ENCODE results near the gene GRK1.
"Not testable (repeated sequence)": the region's sequence is repeated elsewhere in the genome, so short reads cannot be mapped to it uniquely, and the experiment has no call there.

The GRK1 gene

DNA sequence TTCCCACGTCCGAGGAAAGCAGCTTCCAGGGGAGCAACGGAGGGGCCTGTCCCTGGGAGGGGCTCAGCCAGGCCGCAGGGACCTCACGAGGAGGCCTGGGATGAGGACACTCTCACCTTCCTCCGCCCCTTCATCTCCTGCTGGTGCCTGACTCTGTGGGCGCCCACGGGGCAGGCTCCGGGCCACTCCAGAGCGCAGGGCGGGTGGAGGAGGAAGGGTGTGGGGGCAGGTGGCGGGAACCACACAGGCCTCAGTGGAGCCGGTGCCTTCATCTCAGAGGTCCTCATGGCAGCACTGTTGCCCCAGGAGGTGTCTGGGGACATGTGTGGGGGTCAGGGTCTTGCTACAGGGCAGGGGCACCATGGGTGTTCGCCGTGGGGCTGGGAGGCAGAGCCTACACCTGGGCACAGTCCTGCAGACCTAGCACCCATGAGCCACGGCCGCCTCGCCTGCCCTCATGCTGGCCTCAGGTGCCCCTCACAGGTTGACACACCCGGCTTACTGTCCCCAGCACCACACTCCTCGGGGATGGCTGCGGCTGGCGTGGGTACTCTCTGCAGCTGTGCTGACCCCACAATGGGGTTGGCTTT lies 81.9 kb downstream of the GRK1 start:
- H3K9ac ChIP-seq (ENCODE audit: low read length): no peak overlapping the region
- H3K27me3 ChIP-seq (ENCODE audit: control insufficient read depth, insufficient read depth, low read length): peaks cover 3% of the 10 kb centered on the region; the same call in 1 of the 2 replicates
- no peaks in the 10 kb centered on the region for H3K4me1 ChIP-seq (ENCODE audit: control insufficient read depth, insufficient read depth, low read length)
- no peak overlapping the region for H3K4me3 ChIP-seq (ENCODE audit: low read depth, low read length)
- peaks cover 8% of the 10 kb centered on the region; the same call in 1 of the 2 replicates for H3K9me3 ChIP-seq (ENCODE audit: control insufficient read depth, insufficient read depth, low read depth, low read length)
- no peak overlapping the region for H3K27ac ChIP-seq (ENCODE audit: low read depth, low read length)
- H3K36me3 ChIP-seq (ENCODE audit: control insufficient read depth, insufficient read depth, low read length): no peaks in the 10 kb centered on the region

DNA sequence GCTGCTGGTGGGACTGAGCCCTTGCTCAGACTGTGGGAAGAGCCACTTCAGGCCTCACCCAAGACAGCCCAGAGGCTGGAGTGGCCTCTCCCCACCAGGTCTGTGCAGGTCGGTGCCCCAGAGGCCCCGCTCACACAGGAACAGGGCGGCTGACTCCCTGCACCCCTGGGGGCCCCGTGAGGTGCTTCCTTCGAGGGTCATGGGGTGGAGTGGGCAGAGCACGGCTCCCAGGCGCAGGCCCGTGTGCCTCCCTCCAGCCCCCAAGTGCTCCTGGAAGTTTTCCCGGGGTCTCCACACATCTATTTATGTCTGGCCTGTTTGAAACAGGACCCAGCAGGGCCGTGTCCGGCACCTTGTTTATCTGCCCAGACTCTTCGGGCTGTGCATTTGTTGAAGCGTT lies 82.5 kb downstream of the GRK1 start:
- Histone ChIP-seq H3K9ac (ENCODE audit: low read length) (no peak overlapping the region), H3K4me3 (ENCODE audit: low read depth, low read length) (no peak overlapping the region), H3K4me1 (ENCODE audit: control insufficient read depth, insufficient read depth, low read length) (no peaks in the 10 kb centered on the region), H3K36me3 (ENCODE audit: control insufficient read depth, insufficient read depth, low read length) (no peaks in the 10 kb centered on the region), H3K9me3 (ENCODE audit: control insufficient read depth, insufficient read depth, low read depth, low read length) (peaks cover 8% of the 10 kb centered on the region; the same call in 1 of the 2 replicates), H3K27me3 (ENCODE audit: control insufficient read depth, insufficient read depth, low read length) (peaks cover 3% of the 10 kb centered on the region; the same call in 1 of the 2 replicates), H3K27ac (ENCODE audit: low read depth, low read length) (no peak overlapping the region)

DNA sequence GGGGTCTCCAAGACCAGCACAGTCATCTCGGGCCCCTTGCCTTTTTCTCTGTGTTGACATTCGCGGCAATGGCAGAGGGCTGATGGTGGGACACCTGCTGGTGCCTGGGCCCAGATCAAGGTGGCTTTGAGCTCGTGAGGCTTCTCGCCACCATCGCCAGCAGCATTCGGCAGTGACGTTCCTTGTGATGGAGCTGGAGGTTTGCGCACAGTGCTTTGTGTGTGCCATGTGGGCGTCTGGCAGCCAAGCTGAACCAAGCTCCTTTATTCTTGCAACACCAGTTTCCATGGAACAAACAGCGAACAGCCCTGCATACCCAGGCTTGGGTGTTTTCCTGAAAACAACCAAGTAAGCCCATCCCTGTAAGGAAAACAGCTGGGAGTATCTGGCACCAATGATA lies 82.9 kb downstream of the GRK1 start:
- Histone ChIP-seq H3K9me3 (ENCODE audit: control insufficient read depth, insufficient read depth, low read depth, low read length) (peaks cover 8% of the 10 kb centered on the region; the same call in 1 of the 2 replicates), H3K36me3 (ENCODE audit: control insufficient read depth, insufficient read depth, low read length) (no peaks in the 10 kb centered on the region), H3K9ac (ENCODE audit: low read length) (no peak overlapping the region), H3K27me3 (ENCODE audit: control insufficient read depth, insufficient read depth, low read length) (peaks cover 3% of the 10 kb centered on the region; the same call in 1 of the 2 replicates), H3K27ac (ENCODE audit: low read depth, low read length) (no peak overlapping the region), H3K4me3 (ENCODE audit: low read depth, low read length) (no peak overlapping the region), H3K4me1 (ENCODE audit: control insufficient read depth, insufficient read depth, low read length) (no peaks in the 10 kb centered on the region)

DNA sequence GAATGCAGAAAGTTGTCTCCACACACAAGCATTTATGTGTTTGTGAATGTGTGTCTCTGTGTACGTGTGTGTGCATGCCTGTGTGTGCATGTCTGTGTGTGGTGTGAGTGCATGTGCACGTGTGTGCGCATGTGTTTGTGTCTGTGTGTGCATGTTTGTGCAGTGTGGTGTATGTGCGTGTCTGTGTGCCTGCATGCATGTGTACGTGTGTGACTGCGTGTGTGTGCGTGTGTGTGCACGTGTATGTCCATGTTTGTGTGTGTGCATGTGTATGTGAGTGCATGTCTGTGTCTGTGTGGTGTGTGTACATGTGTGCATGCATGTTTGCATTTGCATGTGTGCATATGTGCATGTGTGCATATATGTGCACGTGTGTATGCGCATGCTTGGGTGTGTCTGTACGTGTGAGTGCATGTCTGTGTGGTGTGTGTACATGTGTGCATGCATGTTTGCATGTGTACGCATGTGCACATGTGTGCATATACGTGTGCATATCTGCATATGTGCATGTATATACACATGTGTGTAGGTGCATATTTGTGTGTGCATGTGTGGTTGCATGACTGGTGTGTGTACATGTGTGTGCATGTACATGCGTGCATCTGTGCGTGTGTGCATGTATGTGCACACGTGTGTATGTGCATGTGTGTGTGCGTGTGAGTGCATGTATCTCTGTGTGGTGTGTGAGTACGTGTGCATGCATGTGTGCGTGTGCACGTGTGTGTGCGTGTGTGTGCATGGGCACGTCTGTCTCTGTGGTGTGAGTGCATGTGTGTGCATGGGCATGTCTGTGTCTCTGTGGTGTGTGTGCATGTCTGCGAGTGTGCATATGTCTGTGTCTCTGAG lies 83.8 kb downstream of the GRK1 start:
- H3K4me3 ChIP-seq (ENCODE audit: low read depth, low read length): no peak overlapping the region
- no peaks in the 10 kb centered on the region for H3K36me3 ChIP-seq (ENCODE audit: control insufficient read depth, insufficient read depth, low read length)
- no peaks in the 10 kb centered on the region for H3K4me1 ChIP-seq (ENCODE audit: control insufficient read depth, insufficient read depth, low read length)
- no peak overlapping the region for H3K27ac ChIP-seq (ENCODE audit: low read depth, low read length)
- H3K9me3 ChIP-seq (ENCODE audit: control insufficient read depth, insufficient read depth, low read depth, low read length): peaks cover 8% of the 10 kb centered on the region; the same call in 1 of the 2 replicates
- peaks cover 3% of the 10 kb centered on the region; the same call in 1 of the 2 replicates for H3K27me3 ChIP-seq (ENCODE audit: control insufficient read depth, insufficient read depth, low read length)
- H3K9ac ChIP-seq (ENCODE audit: low read length): no peak overlapping the region

- no peaks in the 10 kb centered on the region for H3K36me3 ChIP-seq (ENCODE audit: control insufficient read depth, insufficient read depth, low read length)
- H3K27ac ChIP-seq (ENCODE audit: low read depth, low read length): no peak overlapping the region
- H3K27me3 ChIP-seq (ENCODE audit: control insufficient read depth, insufficient read depth, low read length): peaks cover 3% of the 10 kb centered on the region; the same call in 1 of the 2 replicates
- H3K9me3 ChIP-seq (ENCODE audit: control insufficient read depth, insufficient read depth, low read depth, low read length): peaks cover 8% of the 10 kb centered on the region; the same call in 1 of the 2 replicates
- H3K4me3 ChIP-seq (ENCODE audit: low read depth, low read length): no peak overlapping the region
- H3K4me1 ChIP-seq (ENCODE audit: control insufficient read depth, insufficient read depth, low read length): no peaks in the 10 kb centered on the region
- H3K9ac ChIP-seq (ENCODE audit: low read length): no peak overlapping the region
Measured at GRCh38 chr13:113751491-113751890, 84.5 kb downstream of the GRK1 start.

GRCh38 chr13:113752211-113752986 lies 85.4 kb downstream of the GRK1 start:
- not testable (repeated sequence) for H3K27me3 ChIP-seq (ENCODE audit: control insufficient read depth, insufficient read depth, low read length); H3K27ac ChIP-seq (ENCODE audit: low read depth, low read length); H3K36me3 ChIP-seq (ENCODE audit: control insufficient read depth, insufficient read depth, low read length); H3K9ac ChIP-seq (ENCODE audit: low read length); H3K4me3 ChIP-seq (ENCODE audit: low read depth, low read length); H3K4me1 ChIP-seq (ENCODE audit: control insufficient read depth, insufficient read depth, low read length); H3K9me3 ChIP-seq (ENCODE audit: control insufficient read depth, insufficient read depth, low read depth, low read length)

GRCh38 chr13:113753171-113753570 lies 86.2 kb downstream of the GRK1 start:
- no peak overlapping the region for H3K27ac ChIP-seq (ENCODE audit: low read depth, low read length)
- H3K4me3 ChIP-seq (ENCODE audit: low read depth, low read length): no peak overlapping the region
- H3K4me1 ChIP-seq (ENCODE audit: control insufficient read depth, insufficient read depth, low read length): peaks cover 1% of the 10 kb centered on the region; the same call in 1 of the 2 replicates
- H3K27me3 ChIP-seq (ENCODE audit: control insufficient read depth, insufficient read depth, low read length): peaks cover 15% of the 10 kb centered on the region
- no peak overlapping the region for H3K9ac ChIP-seq (ENCODE audit: low read length)
- H3K36me3 ChIP-seq (ENCODE audit: control insufficient read depth, insufficient read depth, low read length): no peaks in the 10 kb centered on the region
- peaks cover 8% of the 10 kb centered on the region; the same call in 1 of the 2 replicates for H3K9me3 ChIP-seq (ENCODE audit: control insufficient read depth, insufficient read depth, low read depth, low read length)

GRCh38 chr13:113754242-113754641 lies 87.2 kb downstream of the GRK1 start:
- Histone ChIP-seq H3K36me3 (ENCODE audit: control insufficient read depth, insufficient read depth, low read length) (no peaks in the 10 kb centered on the region), H3K27ac (ENCODE audit: low read depth, low read length) (no peak overlapping the region), H3K9me3 (ENCODE audit: control insufficient read depth, insufficient read depth, low read depth, low read length) (peaks cover 8% of the 10 kb centered on the region; the same call in 1 of the 2 replicates), H3K4me3 (ENCODE audit: low read depth, low read length) (no peak overlapping the region), H3K4me1 (ENCODE audit: control insufficient read depth, insufficient read depth, low read length) (peaks cover 5% of the 10 kb centered on the region; the same call in 1 of the 2 replicates), H3K9ac (ENCODE audit: low read length) (no peak overlapping the region), H3K27me3 (ENCODE audit: control insufficient read depth, insufficient read depth, low read length) (peaks cover 23% of the 10 kb centered on the region)

DNA sequence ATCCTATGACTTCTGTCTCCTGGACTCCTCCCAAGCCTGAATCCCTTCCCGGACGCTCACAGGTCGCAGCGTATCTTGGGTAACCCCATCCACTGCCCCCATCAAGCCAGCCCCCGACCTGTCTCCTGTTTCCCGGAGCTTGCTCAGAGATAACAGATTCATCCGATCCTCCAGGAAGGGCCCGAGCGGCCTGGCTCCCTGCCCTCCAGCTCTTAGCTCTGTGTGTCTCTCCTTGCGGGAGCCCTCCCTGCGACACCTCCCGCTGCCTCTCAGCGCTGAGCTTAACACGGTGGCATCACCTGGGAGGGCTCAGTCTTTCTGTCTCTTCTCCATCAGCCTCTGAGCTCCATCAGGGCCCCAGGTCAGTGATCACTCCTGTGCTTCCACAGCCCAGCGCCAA lies 87.7 kb downstream of the GRK1 start:
- Histone ChIP-seq H3K9me3 (ENCODE audit: control insufficient read depth, insufficient read depth, low read depth, low read length) (peaks cover 8% of the 10 kb centered on the region; the same call in 1 of the 2 replicates), H3K36me3 (ENCODE audit: control insufficient read depth, insufficient read depth, low read length) (no peaks in the 10 kb centered on the region), H3K27me3 (ENCODE audit: control insufficient read depth, insufficient read depth, low read length) (peaks cover 27% of the 10 kb centered on the region), H3K9ac (ENCODE audit: low read length) (no peak overlapping the region), H3K4me3 (ENCODE audit: low read depth, low read length) (no peak overlapping the region), H3K4me1 (ENCODE audit: control insufficient read depth, insufficient read depth, low read length) (peaks cover 8% of the 10 kb centered on the region; the same call in 1 of the 2 replicates), H3K27ac (ENCODE audit: low read depth, low read length) (no peak overlapping the region)

DNA sequence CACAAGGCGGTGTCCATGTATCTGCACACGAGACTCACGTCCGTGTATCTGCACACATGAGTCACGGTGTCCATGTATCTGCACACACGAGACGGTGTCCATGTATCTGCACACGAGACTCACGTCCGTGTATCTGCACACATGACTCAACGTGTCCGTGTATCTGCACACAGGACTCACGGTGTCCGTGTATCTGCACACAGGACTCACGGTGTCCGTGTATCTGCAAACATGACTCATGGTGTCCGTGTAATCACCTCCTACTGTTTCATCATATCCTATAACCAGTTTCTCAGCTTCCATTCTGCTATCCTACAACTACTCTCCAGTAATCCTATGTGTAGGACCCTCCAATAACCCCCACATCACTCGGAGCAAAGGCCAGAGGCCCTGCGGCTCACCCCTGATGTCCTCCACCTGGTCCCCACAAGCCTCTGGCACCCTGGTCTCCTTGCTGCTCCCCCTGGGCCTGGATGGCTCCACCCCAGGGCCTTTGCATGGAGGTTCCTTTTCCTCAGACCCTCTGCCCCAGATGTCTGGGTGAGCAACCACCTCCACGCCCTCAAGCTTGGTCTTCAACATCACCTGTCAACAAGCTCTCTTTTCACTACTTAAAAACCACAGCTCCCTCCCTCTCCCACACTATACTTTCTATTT lies 89.5 kb downstream of the GRK1 start:
- H3K27ac ChIP-seq (ENCODE audit: low read depth, low read length): no peak overlapping the region
- peaks cover 46% of the 10 kb centered on the region for H3K27me3 ChIP-seq (ENCODE audit: control insufficient read depth, insufficient read depth, low read length)

More for the DNA sequence above, 89.5 kb downstream of the GRK1 start:
- H3K9ac ChIP-seq (ENCODE audit: low read length): no peak overlapping the region
- peaks cover 8% of the 10 kb centered on the region; the same call in 1 of the 2 replicates for H3K4me1 ChIP-seq (ENCODE audit: control insufficient read depth, insufficient read depth, low read length)
- H3K9me3 ChIP-seq (ENCODE audit: control insufficient read depth, insufficient read depth, low read depth, low read length): no peaks in the 10 kb centered on the region; the same call in 1 of the 2 replicates
- no peak overlapping the region for H3K4me3 ChIP-seq (ENCODE audit: low read depth, low read length)
- no peaks in the 10 kb centered on the region for H3K36me3 ChIP-seq (ENCODE audit: control insufficient read depth, insufficient read depth, low read length)

All from HUES6 (cell line).